Tibial artery (tissue), 4 donors: ENCODE measurements around the gene CNGB1.

Source experiments
- DNase-seq, 2 donors: peaks; one replicate each; pipeline ENCODE4 v3.0.0-alpha.2; 2019
- H3K27ac ChIP-seq, 2 donors: fragments of 200-600 bp; sonication (generic) in 1 of 2; 1 replicate in 1 of 2; 2 replicates in 1 of 2; pipeline ENCODE4 v1.5.1; 2018 to 2019; ENCODE audit warnings: mild to moderate bottlenecking in 1 of 2
- H3K27me3 ChIP-seq, 2 donors: fragments of 200-600 bp; sonication (generic) in 1 of 2; one replicate each; pipeline versions ENCODE4 v1.5.1 to v1.6.0; 2016 to 2019
- H3K36me3 ChIP-seq, 3 donors: fragments of 200-600 bp; sonication (generic) in 2 of 3; one replicate each; pipeline ENCODE4 v1.5.1; 2016 to 2019; ENCODE audit warnings: mild to moderate bottlenecking in 2 of 3
- H3K4me1 ChIP-seq, 4 donors: fragments of 200-600 bp; sonication (generic) in 2 of 4; 1 replicate in 3 of 4; 2 replicates in 1 of 4; pipeline ENCODE4 v1.5.1; 2016 to 2019
- H3K4me3 ChIP-seq, 2 donors: fragments of 200-600 bp; sonication (generic) in 1 of 2; 1 replicate in 1 of 2; 2 replicates in 1 of 2; pipeline ENCODE4 v1.5.1; 2018 to 2019; ENCODE audit warnings: mild to moderate bottlenecking in 2 of 2
- H3K9me3 ChIP-seq, 3 donors: fragments of 200-600 bp; sonication (generic) in 1 of 3; one replicate each; pipeline ENCODE4 v1.5.1; 2016 to 2019
- intact Hi-C: fragments of 100-400 bp; cut with DNase I; formaldehyde crosslinking; loops from one replicate; pipeline ENCODE4 v1.15.0; 2023; ENCODE audit warnings: low total_unique reads
- TF ChIP-seq, protein P1 (sequence below), 2 experiments: fragments of 200-600 bp in 1 of 2; fragments of 450-650 bp in 1 of 2; IDR thresholded peaks; one replicate each; pipeline ENCODE4 v1.5.1; 2017 to 2019; ENCODE audit warnings: antibody characterized with exemption in 2 of 2, mild to moderate bottlenecking in 1 of 2, moderate library complexity in 1 of 2

CNGB1 gene

DNA sequence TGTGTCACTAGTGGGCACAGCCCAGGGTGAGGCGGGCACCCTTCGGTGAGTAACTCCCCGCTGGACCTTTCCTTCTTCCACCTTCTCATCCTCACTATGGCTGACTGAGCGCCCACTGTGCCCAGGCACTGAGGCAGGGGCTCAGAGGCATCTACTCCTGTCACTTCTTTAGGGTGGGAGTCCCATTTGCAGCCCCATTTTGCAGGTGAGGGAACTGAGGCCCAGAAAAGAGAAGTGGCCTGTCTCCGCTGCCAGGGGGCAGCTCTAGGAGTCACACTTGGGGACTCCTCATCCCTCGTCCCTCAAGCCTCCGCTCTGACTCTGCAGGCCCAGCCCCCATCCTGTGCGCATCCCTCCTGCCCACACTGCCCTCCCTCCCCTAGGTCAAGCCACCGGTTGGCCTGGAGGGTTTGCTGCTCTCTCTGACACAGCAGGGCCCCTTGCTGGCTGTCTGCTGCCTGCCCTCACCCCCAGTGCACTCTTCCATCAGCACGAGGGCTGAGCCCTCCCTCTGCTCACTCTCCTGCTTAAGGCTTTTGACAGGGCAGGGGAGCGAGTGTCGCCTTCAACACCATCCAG is 62.4 kb downstream of the CNGB1 start:
- Histone ChIP-seq H3K36me3 (no peaks in the 10 kb centered on the region), H3K4me3 (no peak overlapping the region), H3K27ac (no peak overlapping the region), H3K27me3 (peaks cover 0 to 59% of the 10 kb centered on the region in 2 donors), H3K9me3 (no peaks in the 10 kb centered on the region), H3K4me1 (no peaks in the 10 kb centered on the region)
- intact Hi-C loops, result no loop called here
- DNase-seq, result no peak
- TF ChIP-seq, protein P1, sequence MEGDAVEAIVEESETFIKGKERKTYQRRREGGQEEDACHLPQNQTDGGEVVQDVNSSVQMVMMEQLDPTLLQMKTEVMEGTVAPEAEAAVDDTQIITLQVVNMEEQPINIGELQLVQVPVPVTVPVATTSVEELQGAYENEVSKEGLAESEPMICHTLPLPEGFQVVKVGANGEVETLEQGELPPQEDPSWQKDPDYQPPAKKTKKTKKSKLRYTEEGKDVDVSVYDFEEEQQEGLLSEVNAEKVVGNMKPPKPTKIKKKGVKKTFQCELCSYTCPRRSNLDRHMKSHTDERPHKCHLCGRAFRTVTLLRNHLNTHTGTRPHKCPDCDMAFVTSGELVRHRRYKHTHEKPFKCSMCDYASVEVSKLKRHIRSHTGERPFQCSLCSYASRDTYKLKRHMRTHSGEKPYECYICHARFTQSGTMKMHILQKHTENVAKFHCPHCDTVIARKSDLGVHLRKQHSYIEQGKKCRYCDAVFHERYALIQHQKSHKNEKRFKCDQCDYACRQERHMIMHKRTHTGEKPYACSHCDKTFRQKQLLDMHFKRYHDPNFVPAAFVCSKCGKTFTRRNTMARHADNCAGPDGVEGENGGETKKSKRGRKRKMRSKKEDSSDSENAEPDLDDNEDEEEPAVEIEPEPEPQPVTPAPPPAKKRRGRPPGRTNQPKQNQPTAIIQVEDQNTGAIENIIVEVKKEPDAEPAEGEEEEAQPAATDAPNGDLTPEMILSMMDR (IDR thresholded peaks at IDR 0.05), result no peak

DNA sequence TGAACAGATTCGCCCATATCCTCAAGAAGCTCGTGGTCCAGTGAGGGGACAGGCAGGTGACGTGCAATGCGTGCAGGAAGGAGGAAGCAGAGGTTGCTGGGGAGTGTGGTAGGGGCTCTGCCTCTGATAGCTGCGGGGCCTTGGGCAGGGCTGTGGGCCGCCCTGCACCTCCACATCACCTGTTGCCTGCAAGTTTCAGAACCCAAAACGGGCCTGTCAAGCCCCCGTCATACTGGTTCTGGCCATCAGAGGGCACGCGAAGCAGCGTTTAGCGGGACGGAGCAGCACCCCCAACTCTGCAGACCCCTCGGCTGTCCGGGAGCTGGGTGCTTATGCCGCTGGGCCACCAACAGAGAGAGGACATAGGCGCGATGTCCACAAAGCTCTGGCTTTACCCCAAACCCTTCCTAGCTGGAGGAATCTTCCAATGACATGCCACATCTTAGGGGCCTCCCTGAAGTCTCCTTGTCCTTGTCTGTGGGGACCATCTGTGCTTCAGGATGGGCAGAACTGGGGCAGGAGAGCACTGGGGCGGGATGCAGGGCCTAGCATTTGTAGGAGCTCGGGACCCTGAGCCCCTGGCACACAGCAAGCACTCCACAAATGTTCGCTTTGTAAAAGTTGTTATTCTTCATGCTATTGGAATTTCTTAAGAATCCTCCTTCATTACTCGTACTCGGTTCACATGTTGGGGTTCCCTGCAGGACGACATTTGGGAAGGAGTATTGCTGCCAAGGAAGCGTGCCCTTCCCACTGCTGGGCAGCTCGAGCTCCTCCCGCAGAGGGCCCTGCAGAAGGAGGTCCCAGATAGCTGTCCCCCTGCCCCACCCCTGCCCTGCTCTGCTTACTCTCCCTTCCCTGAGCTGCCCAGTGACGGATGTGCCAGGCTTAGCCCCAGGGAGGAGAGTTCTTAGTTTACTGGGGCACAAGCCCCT is 64.3 kb downstream of the CNGB1 start:
- H3K27me3 ChIP-seq, result peaks cover 0 to 61% of the 10 kb centered on the region in 2 donors
- DNase-seq, result no peak
- no peaks in the 10 kb centered on the region for H3K9me3 ChIP-seq
- no peaks in the 10 kb centered on the region for H3K36me3 ChIP-seq
- intact Hi-C loops, result no loop called here
- no peak overlapping the region for H3K27ac ChIP-seq
- H3K4me3 ChIP-seq, result no peak overlapping the region
- no peaks in the 10 kb centered on the region for H3K4me1 ChIP-seq
- TF ChIP-seq, protein P1 (IDR thresholded peaks at IDR 0.05), result peak; percentile 25 to 34

DNA sequence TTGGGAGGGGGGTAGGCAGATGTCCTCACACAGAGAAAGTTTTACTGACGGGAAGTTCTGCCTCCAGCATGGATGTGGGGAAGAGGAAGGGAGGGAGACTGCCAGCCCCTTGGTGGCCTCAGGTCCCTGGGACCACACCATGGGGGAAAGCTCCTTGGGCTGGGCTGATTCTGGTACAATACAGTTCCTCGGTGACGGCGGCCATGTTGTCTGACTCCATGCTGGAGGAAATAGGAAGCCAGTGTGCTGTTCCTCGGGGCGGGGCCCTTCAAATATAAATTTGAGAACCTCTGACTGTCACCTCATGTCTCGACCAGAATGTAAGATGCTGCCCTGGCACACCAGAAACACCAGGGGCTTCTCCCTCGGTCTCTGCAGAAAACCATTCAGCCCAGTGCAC is 66.8 kb downstream of the CNGB1 start:
- TF ChIP-seq, protein P1 (IDR thresholded peaks at IDR 0.05), result no peak
- Histone ChIP-seq H3K36me3 (no peaks in the 10 kb centered on the region), H3K27me3 (peaks cover 0 to 78% of the 10 kb centered on the region in 2 donors), H3K9me3 (no peaks in the 10 kb centered on the region), H3K4me1 (no peaks in the 10 kb centered on the region), H3K4me3 (no peak overlapping the region), H3K27ac (no peak overlapping the region)
- no peak for DNase-seq
- intact Hi-C loops, result loop anchor here (5.0 kb wide), 1 partner anchor 98 kb away; the partner anchor contains the start of genes USB1 and ZNF319

DNA sequence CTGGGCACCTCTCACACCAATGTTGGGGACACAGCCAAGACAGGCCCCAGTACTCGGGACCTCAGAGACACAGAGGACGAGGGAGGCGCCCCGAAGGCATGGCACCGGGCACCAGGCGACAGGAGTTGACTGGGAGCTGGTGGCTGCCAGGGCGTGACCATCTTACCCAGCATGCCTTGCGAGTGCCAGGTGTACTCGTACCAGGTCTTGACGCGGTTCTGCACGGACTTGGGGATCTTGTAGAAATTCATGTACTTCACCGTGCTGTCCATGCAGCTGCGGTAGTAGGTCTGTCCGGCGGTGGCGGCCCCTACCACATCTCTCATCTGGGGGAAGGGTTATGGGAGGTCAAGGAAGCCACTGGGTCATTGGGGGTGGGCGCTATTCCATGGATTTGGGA is 67.3 kb downstream of the CNGB1 start:
- no peak overlapping the region for H3K4me3 ChIP-seq

DNA sequence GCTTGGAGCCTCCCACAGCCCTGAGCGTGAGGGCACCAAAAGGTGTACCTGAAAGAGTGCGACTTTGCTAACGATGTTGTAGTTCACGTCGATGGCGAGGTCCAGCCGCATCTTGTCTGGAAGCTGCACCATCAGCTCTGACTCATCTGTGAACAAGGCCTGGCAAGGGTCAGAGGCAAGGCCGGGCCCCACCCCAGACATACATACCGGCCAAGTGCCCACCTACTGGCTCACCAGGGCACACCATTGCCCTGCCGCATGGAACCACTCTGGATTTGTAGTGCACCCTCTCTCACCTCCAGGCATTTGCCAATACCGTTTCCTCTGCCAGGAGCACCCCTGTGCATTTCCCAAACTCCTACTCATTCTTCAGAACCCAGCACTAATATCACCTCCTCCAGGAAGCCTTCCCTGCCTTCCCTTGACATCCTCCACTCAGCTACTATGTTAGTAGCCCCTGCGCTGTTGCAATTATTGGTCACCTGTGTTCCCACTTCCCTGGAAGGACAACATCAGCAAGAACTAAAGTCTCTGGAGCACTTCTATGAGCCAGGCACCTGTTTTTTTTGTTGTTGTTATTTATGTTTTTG is 69.4 kb downstream of the CNGB1 start:
- H3K27me3 ChIP-seq, result peaks cover 0 to 62% of the 10 kb centered on the region in 2 donors
- no peaks in the 10 kb centered on the region for H3K36me3 ChIP-seq
- H3K4me3 ChIP-seq, result no peak overlapping the region
- no peaks in the 10 kb centered on the region for H3K9me3 ChIP-seq
- H3K27ac ChIP-seq, result no peak overlapping the region
- H3K4me1 ChIP-seq, result no peaks in the 10 kb centered on the region
- TF ChIP-seq, protein P1 (IDR thresholded peaks at IDR 0.05), result no peak
- intact Hi-C loops, result loop anchor here (5.0 kb wide), 1 partner anchor 101 kb away; the partner anchor contains the start of genes USB1 and ZNF319
- DNase-seq, result no peak

More for the DNA sequence above, 67.3 kb downstream of the CNGB1 start:
- no peaks in the 10 kb centered on the region for H3K36me3 ChIP-seq
- peaks cover 0 to 80% of the 10 kb centered on the region in 2 donors for H3K27me3 ChIP-seq
- TF ChIP-seq, protein P1 (IDR thresholded peaks at IDR 0.05), result no peak
- H3K27ac ChIP-seq, result no peak overlapping the region
- intact Hi-C loops, result loop anchor here (5.0 kb wide), 1 partner anchor 99 kb away; the partner anchor contains the start of genes USB1 and ZNF319
- no peaks in the 10 kb centered on the region for H3K9me3 ChIP-seq
- no peaks in the 10 kb centered on the region for H3K4me1 ChIP-seq
- no peak for DNase-seq
